DMS 273 (cell line): ENCODE measurements around the gene CEBPZOS.

Source experiments
- DNase-seq: peaks from one replicate; lab custom pipeline; 2025; ENCODE audit not compliant: unreplicated experiment; lab: John Stamatoyannopoulos, UW

The CEBPZOS gene

DNA sequence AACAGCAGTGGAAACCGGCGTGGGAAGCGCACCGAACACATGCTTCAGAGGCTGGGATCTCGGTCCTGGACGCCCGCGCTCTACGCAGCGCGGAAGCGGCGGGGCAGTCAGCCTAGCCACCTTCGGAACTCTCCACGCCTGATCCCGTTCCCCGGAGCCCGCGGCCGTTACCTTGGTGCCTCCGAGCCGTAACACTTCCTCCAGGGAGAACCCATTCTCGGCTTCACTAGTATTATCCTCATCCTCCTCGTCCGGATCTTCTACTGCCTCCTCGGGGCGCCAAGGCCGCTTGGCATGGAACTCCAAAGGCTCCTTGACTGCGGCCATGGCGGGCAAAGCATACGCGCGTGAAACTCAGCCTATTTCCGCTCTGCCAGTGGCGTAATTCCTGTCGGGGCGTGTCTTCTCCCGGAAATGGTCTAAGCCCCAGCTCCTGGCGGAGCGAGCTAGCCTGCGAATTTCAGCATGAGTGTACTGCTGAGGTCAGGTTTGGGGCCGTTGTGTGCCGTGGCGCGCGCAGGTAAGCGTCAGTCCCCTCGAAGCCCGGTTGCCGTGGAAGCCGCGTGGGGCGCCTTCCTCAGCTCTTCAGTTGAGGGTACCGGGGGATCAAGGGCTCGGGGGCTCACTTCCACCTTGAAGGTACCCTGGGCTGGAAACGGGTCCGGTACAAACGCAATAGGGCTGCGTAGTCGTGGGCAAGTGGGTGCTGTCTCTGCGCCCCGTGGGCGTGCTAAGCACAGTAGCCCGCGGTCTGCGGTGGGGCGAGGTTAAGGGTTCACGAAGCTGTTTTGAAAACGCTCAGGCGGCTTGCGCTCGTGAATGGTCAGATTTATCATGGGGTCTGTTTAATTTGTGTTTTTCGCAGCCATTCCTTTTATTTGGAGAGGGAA, 35.2 kb downstream of the CEBPZOS start, which contains the start of the genes CEBPZ and NDUFAF7:
CEBPZ (minus strand) TSS at position 356 of the 890 bp plus-strand sequence; CDS start at position 327, 29 bp downstream.
NDUFAF7 (plus strand) TSS at position 418 of the 890 bp plus-strand sequence; CDS start at position 466, 48 bp downstream.
- peak; percentile 97 for DNase-seq

DNA sequence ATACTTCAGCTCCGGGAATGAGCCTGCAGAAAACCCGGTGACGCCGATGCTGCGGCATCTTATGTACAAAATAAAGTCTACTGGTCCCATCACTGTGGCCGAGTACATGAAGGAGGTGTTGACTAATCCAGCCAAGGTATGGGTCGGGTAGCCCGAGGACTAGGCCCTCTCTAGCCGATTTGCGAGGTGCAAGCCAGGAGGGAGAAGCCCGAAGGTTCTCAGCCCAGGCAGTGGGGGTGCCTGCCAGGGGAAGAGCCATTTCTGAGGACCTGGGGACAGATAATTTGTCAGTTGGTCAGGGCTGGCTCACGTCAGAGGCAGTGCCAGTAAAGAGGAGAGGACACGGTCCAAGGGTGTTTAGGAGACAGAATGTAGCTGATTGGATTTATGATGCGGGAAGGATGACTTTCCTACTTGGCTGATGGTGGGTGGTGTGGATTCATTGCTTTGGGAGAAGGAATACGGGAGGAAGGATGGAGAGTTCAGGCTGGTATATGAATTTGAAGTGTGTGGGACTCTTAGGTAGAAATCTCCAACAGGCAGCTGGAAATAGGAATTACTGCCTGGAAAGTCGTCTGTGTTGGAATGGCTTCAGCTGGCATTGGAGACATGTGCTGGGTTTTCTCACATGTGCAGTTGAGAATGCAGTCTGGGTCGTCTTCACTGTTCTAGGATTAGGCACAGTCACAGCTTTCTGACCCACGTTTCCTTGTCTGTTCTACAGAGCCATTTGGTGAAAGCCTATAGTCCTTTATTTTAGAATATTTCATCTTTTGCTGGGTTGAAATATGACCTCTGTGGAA, 36.0 kb downstream of the CEBPZOS start:
- DNase-seq = peak; percentile 55

DNA sequence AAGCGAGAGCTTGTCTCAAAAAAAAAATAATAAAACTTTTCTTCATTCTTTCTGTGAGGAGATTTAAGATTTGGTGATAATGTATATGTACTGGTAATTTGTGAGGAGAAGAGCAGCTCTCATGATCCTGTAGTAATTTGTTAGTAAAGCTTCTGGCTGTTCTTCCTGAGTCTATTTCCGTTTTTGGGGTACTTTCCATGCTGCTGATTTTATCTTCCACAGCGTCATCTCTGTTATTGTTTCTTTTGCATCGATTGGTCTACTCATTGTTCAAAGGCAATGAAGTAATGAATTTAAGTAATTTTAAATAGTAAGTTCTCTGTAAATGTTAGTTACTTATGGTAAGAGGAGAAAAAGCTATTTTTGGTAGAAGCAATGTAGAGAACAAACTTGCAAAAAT, 47.1 kb downstream of the CEBPZOS start:
- no peak for DNase-seq

DNA sequence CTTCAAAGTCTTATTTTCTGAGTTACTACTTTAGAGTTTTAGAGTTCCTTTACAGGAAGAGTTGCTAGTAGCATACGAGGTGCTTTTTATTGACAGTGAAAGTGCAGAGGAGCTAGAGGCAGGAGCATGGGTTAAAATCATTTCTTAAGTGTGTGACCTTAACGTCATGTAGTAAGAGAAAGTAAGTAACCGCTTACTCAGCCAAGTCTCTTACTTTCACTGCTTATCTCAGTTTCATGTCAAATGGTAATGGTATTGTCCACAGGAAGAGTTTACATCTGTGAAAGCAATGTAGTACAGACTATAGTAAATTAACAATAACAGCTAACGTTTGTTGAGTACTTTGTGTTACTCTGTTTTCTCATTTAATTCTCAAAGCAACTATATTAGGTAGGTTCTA, 47.7 kb downstream of the CEBPZOS start:
- DNase-seq = no peak

DNA sequence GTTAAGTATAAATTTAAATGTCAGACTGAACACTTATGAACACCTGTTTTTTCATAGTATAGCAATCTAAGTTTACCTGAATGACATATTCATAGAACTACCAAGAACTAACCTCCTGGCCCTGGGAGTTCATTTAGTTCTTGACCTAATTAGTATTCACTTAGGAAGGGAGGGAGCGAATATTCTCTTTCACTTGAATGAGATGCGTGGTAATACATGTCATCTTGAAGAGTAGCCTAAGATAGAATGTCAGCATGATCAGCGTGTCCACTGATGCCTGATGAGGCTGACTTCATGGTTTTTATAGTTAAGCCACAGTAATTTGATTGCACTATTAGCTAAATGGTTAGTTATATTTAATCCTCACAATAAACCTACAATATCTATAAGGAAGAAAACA, 48.5 kb downstream of the CEBPZOS start:
- no peak for DNase-seq

DNA sequence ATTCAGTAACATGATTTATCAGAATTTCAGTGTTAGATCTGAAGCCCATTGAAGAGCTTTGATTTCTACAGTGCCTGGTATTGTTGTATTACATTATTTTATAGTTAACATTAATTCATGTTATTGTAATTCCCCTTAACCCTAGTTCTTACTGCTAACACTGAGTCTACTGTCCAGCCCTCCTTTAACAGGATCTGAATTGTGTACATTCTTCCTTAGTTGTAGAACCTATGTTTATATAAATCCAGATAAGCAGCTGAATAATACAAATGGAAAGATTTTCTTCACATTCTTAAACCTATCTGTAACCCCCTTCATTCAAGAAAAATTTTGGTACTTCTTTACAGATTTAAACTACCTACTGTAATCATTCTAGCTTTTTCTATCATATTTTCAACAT, 49.9 kb downstream of the CEBPZOS start:
- DNase-seq = no peak

DNA sequence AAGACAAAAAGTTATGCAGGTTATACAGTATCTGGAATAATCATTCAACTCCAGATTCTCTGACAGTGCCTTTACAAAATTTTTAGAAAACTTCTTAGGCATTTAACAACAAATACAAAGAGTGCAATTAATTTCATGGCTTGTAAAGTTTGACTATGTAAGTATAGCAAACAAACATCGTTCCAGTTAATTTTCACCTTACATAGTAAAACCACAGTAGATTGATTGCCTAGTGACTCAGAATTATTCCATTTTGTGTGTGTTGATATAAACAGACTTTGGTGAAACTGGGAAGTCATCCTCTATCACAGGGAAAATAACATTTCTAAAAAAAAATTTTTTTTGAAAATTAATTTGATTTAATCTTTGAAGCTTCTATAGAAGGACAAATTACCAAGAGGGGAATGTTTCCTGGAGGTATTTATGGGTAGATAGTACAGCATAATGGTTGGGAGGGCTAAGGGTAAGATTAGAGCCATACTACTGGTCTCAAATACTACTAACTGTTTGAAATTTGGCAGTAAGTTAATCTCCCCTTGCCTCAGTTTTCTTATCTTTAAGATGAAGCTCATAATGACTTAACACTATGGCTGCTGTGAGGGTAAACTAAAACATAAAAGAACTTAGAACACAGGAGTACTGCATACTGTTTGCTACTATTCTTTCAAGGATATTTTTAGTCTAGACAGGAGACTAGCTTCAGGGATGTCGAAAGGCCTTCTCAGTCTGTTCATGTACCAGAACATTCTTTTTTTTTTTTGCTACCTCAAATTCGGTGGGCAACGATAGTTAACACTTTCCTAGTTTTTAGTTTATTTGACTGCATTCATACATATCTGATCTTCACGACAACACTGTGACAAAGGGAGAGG, 54.8 kb downstream of the CEBPZOS start:
- DNase-seq = no peak
